H54 (cell line): ENCODE measurements around the gene TUT4.
"Not testable (repeated sequence)": the region's sequence is repeated elsewhere in the genome, so short reads cannot be mapped to it uniquely, and the experiment has no call there.

ENCODE experiments used
- DNase-seq: peaks from one replicate; pipeline ENCODE4 v3.0.0; 2011; ENCODE audit warnings: low spot score, mixed read lengths; ENCODE audit not compliant: insufficient read length
- FAIRE-seq: peaks from 3 replicates; lab custom pipeline; 2011; peaks lifted over from hg19 to GRCh38; lab: Jason Lieb, UNC
- POLR2A ChIP-seq: IDR thresholded peaks from 2 replicates; pipeline ENCODE4 v1.6.1; 2011; ENCODE audit warnings: low read depth, mild to moderate bottlenecking, low read length

TUT4 gene

DNA sequence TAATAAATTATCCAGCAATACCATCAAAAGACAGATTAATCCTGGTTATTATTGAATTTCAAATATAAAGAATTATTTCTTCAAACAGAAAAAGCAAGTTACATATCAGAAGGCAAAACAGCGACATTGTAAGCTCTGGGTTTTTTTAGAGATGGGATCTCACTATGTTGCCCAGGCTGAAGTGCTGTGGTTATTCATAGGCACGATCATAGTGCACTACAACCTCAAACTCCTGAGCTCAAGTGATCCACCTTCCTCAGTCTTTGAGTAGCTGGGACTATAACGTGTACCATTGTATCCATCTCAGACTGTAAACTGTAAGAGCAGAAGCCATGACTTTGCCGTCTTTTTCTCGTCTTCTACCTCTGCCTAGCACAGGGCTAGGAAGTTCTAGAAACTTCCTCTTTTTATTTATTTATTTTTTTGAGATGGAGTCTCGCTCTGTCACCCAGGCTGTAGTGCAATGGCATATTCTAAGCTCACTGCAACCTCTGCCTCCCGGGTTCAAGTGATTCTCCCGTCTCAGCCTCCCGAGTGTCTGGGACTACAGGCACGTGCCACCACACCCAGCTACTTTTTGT lies 29.3 kb upstream of the TUT4 start:
- no peak for TF ChIP-seq POLR2A
- DNase-seq (no peak), FAIRE-seq (no peak)

DNA sequence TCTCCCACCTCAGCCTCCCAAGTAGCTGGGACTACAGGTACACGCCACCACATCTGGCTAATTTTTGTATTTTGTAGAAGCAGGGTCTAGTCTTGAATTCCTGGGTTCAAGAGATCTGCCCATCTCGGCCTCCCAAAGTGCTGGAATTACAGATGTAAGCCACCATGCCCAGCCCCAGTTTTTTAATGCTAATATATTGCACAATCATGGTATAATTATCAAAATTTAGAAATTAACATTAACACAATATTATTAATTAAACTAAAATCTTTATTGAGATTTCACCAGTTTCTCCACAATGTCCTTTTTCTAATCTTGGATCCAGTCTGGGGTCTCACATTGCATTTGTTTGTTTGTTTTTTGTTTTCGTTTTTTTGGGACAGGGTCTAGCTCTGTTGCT lies 27.4 kb upstream of the TUT4 start:
- no peak for TF ChIP-seq POLR2A
- DNase-seq (no peak), FAIRE-seq (no peak)

DNA sequence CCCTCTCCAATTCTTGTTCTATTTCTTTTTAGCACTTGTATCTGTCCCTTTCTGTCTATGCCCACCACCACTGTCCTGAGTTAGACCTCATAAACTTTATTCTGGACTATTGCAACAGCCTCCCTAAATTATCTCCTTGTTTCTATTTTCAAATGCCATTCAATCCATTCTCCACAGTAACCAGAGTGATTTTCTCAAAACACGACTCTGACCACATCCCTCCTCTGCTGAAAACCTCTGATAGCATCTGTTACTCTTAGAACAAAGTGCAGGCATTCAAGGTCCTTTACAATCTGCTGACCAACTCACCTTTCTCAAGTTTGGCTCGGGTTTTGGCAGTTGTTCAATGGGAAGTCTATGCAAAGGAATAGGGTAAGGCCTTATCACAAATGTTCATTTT lies 26.5 kb upstream of the TUT4 start:
- no peak for DNase-seq
- FAIRE-seq = no peak
- no peak for TF ChIP-seq POLR2A

DNA sequence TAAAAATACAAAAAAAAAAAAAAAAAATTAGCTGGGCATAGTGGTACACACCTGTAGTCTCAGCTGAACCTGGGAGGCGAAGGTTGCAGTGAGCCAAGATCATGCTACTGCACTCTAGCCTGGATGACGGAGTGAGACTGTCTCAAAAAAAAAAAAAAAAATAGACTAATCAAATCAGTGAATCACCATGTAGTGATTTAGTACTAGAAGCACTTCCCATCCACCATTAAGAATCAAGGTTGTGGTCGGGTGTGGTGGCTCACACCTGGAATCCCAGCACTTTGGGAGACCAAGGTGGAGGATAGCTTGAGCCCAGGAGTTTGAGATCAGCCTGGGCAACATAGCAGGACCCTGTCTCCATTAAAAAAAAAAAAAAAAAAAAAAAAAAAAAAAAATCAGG lies 25.2 kb upstream of the TUT4 start:
- DNase-seq, FAIRE-seq: not testable (repeated sequence)

DNA sequence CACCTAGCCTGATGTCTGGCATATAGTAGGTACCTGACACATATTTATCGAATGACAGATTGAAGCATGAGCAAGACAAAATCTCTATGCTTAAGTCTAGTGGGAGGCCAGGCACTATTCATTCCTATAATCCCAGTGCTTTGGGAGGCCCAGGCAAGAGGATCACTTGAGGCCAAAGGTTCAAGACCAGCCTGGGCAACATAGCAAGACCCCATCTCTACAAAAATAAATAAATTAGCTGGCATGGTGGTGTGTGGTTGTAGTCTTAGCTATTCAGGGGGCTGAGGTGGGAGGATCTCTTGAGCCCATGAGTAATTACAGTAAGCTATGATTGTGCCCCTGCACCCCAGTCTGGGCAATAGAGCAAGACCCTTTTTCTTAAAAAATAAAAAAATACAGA lies 23.2 kb upstream of the TUT4 start:
- DNase-seq (no peak), FAIRE-seq (no peak)
- TF ChIP-seq POLR2A = no peak

DNA sequence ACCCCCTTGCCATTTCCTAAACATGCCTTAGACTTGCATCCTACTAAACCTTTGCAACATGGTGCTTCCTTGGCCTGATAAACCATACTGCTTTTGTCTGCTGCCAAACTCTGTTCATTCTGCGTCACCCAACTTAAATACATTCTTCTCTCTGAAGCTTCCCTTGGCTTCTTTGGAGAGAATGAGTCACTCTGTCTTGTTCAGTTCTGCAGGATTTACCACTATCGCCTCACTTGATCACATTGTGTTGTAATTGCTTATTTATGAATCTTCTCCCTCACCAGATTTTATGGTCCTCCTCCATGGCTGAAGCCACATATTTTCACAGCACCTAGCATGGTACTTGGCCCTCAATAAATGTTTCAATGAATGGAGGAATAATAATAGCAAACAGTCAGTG lies 21.7 kb upstream of the TUT4 start:
- FAIRE-seq (peak; percentile 86), DNase-seq (peak; percentile 58)
- TF ChIP-seq POLR2A = no peak

DNA sequence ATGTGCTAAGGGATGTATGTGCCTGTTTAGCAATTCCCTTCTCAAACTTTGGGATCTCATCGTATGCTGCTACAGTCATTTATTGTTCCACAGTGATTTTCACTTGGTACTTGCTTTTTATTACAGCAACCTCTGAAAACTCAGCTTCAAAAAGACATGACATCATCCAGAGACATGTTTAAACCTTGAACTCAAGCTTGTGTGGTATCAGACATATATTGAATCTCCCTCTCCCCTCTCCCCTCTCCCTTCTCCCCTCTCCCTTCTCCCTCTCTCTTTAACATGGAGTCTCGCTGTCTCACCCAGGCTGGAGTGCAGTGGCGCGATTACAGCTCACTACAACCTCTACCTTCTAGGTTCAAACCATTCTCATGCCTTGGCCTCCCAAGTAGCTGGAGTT lies 19.5 kb upstream of the TUT4 start:
- FAIRE-seq = no peak
- TF ChIP-seq POLR2A = no peak

DNA sequence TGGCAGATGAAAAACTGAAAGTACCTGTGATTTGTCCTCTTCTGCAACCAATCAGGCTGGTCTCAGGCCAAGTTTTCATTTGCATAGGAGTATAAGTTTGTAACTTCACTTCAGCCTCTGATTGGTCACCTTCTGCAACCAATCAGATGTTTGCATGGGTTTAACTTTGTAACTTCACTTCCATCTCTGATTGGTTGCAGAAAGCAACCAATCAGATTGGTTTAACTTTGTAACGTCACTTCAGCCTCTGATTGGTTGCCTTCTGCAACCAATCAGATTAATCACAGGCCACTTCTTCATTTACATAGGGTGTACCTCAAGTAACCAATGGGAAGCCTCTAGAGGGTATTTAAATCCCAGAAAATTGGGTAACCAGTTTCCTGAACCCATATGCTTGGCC lies 18.9 kb upstream of the TUT4 start:
- DNase-seq (no peak), FAIRE-seq (peak; percentile 90)
- no peak for TF ChIP-seq POLR2A

More for the DNA sequence above, 19.5 kb upstream of the TUT4 start:
- DNase-seq = no peak

DNA sequence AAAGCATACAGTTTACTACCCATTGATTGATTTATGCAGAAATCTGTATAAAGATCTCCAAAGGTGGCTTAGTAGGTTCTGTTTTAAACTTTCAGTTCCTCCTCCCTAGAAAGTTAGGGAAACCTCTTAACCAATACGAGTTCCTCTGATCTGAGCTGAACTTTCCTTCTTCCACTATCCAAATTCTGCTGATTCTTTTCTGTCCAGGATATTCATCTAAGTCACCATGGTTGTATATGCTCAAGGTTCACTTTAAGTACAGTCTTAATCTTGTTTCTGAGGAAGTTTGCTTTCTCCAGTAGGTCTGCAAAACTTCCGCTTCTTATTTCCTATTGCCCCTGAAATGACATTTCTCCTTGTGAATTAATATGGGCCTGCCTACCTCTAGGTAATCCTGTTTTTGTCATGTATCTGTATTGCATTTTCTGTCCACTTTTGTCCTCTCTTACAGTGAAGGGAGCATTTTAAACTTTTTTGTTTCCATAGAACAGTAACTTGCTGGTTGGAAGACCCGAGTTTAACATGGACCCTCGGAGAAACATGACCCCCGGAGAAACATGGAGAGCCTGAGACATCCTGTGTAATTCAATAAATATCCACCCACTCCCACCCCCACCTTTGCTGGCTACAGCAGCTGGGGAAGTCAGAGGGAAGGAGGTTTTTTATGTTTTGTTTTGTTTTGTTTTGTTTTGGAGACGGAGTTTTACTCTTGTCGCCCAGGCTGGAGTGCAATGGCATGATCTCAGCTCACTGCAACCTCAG lies 16.7 kb upstream of the TUT4 start:
- FAIRE-seq (no peak), DNase-seq (no peak)
- no peak for TF ChIP-seq POLR2A

DNA sequence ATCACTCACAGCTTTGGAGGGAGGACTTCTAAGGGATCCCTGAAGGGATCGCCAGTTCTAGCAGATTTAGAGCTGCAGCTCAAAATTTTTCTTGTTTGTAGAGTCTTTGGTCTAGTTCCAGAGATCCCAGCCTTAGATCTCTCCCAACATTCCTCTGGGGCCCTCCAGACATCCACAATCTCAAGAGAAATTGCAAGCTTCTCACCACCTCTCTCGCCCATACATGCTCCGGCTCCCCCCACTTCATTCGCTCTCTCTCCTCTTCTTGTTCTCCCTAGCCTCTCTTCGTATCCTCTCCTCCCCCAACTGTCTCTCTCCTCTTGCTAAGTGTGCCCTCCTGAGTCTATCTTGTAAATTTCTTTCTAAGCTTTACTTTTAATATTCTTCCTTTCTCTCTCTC lies 15.1 kb upstream of the TUT4 start:
- TF ChIP-seq POLR2A = no peak
- FAIRE-seq (no peak), DNase-seq (no peak)

DNA sequence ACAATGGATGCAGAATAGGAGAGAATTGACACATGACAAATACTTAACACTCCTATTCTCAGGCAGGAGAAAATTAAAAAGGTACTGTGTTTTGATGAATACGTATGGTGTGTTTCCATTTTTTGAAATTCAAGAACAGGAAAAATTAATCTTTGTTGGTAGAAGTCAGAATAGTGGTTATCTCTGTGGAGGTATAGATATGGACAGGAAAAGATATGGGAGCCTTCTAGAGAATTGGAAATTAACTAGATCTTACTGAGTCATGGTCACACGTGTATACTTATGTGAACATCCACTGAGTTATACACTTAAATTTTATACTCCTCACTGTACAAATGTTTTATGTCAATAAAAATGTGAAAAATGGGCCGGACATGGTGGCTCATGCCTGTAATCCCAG lies 9.9 kb upstream of the TUT4 start:
- FAIRE-seq = no peak
- no peak for TF ChIP-seq POLR2A
- DNase-seq = no peak

DNA sequence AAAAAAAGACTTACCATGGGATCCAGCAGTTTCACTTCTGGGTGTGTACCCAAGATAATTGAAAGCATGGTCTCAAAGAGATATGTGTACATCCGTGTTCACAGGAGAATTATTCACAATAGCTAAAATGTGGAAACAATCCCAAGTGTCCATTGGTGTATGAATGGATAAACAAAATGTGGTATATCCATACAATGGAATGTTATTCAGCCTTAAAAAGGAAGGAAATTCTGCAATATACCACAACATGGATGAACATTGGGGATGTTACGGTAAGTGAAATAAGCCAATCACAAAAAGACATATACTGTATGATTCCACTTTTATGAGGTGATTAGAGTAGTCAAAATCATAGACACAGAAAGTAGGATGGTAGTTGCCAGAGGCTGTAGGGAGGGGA lies 7.0 kb upstream of the TUT4 start:
- no peak for TF ChIP-seq POLR2A
- DNase-seq (no peak), FAIRE-seq (no peak)

DNA sequence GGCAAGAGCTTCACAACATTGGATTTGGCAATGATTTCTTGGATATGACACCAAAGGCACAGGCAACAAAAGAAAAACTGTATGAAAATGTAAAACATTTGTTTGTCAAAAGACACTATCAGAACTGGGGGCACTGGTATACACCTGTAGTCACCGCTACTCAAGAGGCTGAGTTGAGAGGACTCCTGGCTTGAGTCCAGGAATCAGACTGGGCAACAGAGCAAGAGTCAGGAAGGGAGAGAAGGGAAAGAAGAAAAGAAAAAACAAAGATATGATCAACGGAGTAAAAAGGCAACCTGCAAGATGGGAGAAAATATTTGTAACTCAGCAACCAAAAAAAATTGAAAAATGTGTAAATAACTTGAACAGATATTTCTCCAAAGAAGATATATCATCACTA lies 6.0 kb upstream of the TUT4 start:
- no peak for DNase-seq
- TF ChIP-seq POLR2A = no peak
- no peak for FAIRE-seq

DNA sequence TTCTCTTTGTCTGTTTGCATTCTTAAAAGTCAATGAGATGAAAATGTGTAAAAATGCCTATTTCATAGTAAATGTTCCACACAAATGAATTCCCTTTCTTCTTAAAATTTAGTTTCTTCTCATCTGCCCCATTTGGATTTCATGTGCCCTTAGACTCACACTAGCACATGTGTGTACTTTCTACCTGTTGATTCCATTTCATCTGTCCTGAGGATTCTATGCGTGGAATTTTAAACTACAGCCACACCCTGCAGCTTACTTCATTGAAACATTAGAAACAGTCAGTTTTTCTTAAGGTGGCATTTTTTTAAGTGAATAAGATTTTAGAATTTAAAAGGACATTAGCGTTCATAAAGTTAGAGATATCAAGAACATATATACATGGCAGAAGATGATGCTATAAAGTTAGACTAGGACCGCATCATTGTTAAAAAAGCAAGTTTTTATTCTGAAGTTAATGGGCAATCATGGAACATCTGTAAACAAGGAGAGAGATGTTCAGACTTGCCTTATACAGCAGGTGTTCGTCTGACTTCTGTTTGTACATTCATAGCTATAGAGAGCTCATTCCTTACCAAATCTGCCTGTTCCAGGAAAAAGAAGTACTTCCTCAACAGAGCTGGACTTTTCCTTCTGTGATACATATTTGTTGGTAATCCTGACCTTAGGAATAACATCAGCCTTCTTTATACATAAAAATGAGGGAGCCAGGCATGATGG lies 3.9 kb upstream of the TUT4 start:
- no peak for FAIRE-seq
- DNase-seq = no peak
- TF ChIP-seq POLR2A = no peak

DNA sequence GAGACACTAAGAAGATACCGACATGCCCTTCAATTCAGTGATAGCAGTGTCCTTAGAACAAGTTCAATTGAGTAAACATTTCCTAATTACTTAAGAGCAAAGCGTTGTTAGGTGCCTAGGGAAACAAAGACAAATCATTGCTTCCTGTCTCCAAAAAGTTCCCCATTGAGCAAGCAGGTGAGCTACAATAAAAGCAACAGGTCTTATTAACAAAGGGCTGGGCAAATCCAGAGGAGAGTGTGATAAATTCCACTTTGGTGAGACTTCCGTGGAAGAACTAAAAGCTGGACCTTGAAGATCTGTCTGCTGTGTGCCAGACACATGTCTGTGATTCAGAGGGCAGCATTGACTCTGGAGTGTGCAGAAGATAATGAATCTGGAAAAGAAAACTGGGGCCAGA lies 1.9 kb upstream of the TUT4 start:
- FAIRE-seq (peak; percentile 41), DNase-seq (no peak)
- TF ChIP-seq POLR2A = no peak

DNA sequence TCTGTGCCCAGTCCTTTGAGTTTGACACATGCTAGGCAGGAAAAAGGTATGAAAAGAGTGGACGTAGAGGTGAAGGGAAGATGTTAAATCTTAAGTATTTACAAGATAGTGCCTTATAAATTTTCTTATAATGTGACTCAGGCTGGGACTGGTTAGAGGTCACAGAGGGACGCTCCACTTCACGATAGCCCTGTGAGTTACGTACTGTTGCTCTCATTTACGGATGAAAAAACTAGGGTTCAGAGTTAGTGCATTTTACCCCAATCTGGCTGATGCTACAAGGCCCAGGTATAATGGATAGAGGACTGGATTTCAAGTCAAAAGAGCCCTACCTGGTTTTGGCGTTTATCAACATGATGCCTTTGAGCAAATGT lies 1.4 kb upstream of the TUT4 start:
- no peak for DNase-seq
- no peak for TF ChIP-seq POLR2A
- FAIRE-seq = no peak
